Activated T-cell treated with anti-CD3 and anti-CD28 coated beads, Interleukin-2, amount 50 U/mL, for 24 hours (primary cell): ENCODE measurements around the gene GRIP2.

Experiments
- DNase-seq: peaks from one replicate; pipeline ENCODE4 v3.0.0-alpha.2; 2020
- H3K27ac Mint-ChIP-seq: 2 replicates; pipeline ENCODE4 v1.8.0; 2020; ENCODE audit warnings: mild to moderate bottlenecking, mixed read lengths
- H3K27me3 Mint-ChIP-seq: 2 replicates; pipeline ENCODE4 v1.8.0; 2020; ENCODE audit warnings: mixed read lengths
- H3K36me3 Mint-ChIP-seq: 2 replicates; pipeline ENCODE4 v1.8.0; 2020; ENCODE audit warnings: low read depth, mixed read lengths
- H3K4me1 Mint-ChIP-seq: 2 replicates; pipeline ENCODE4 v1.8.0; 2020; ENCODE audit warnings: low read depth, mixed read lengths
- H3K4me3 Mint-ChIP-seq: 2 replicates; pipeline ENCODE4 v1.8.0; 2020; ENCODE audit warnings: mild to moderate bottlenecking, moderate library complexity, mixed read lengths
- H3K9me3 Mint-ChIP-seq: 2 replicates; pipeline ENCODE4 v1.8.0; 2020; ENCODE audit warnings: mixed read lengths

GRIP2 gene

DNA sequence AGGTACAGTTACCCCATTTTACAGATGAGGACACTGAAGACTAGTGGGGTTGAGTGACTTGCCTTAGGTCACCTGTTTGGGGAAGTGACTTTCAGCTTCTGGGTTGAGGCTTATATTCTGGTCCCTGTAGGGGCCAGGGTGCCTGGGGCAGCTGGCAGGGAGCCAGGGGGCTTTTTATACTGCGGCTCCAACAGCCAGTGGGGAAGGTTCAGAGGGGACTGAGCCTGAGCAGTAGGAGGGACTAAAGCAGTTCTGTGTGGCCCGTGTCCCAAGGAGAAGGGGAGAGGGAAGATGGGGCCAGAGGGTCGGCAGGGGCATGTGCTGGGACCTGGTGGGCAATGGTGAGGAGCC lies 100.0 kb downstream of the GRIP2 start:
- Mint-ChIP-seq H3K36me3 (peaks cover 56% of the 10 kb centered on the region), H3K4me1 (peaks cover 34% of the 10 kb centered on the region), H3K4me3 (no peak overlapping the region), H3K27ac (peak overlapping the region; percentile 83), H3K27me3 (no peaks in the 10 kb centered on the region), H3K9me3 (no peaks in the 10 kb centered on the region)
- DNase-seq, result no peak

DNA sequence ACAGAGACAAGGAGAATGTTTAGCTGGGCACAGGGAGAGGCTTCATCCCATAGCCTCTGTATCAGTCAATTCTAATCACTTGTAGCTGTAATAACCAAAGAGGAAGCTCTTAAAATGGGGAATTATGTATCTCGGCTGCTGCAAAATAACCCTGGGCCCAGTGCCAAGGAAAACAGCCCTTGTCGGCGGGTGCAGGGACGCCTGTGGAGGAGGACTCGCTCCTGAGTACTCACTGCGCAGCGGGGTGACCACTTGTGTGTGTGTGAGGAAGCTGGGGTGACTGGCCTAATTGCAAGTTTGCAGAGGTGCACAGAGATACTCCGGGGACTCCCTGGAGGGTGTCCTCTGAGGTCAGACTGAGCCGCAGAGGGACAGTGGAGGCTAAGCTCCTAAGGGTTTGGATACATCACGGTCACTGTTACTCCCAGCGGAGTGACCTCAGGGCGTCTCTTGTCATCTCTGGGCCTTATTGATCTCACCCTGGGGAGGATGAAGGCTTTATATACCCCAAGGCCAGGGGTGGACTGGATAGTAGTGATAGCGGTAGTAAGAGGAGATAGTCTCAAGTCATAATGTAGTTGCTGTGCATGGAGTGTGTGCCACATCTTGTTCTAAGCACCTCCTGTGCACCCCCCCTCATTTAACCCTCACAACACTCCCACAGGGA lies 100.5 kb downstream of the GRIP2 start:
- peak overlapping the region; percentile 83 for H3K27ac Mint-ChIP-seq
- H3K36me3 Mint-ChIP-seq, result peaks cover 58% of the 10 kb centered on the region
- H3K4me1 Mint-ChIP-seq, result peaks cover 40% of the 10 kb centered on the region
- no peaks in the 10 kb centered on the region for H3K9me3 Mint-ChIP-seq
- H3K27me3 Mint-ChIP-seq, result no peaks in the 10 kb centered on the region
- H3K4me3 Mint-ChIP-seq, result no peak overlapping the region
- DNase-seq, result no peak
